ENCODE data around the gene ABCA13.

The ABCA13 gene

DNA sequence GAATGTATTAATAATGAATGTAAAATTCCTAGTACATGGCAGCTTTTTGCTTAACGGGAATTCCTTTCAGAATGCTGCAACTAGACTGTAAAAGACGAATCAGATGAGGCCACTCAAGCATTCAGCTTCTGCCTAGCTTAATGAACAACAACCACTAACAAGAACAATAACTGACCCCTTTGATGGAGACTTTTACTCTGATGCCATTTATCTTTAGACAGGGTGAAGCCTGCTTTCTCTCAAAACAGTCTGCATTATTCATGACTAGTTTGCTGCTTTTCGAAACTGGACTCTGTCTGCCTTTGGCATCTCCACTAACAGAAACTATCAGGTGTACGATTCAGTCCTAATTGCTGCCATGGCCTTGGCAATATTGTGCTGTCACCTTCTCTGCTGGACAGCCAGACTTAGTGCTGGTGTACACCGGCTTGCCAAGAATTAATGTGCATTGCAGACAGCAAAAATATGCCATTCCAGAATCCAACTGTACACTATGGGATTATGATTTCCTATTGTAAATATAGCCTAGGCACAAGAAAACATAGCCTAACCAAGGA is 457.6 kb downstream of the ABCA13 start:
- no peak overlapping the region for H3K9ac ChIP-seq (ENCODE audit: low read depth, low read length)
- H3K4me3 ChIP-seq (ENCODE audit: low read length) = no peak overlapping the region
- peaks cover 3% of the 10 kb centered on the region for H3K9me3 ChIP-seq (replicated peaks; ENCODE audit: low read length)
- H3K4me2 ChIP-seq (ENCODE audit: low read length) = no peak overlapping the region
- no peaks in the 10 kb centered on the region for H3K27me3 ChIP-seq (ENCODE audit: control insufficient read depth, insufficient read depth, low read length)
- H3K4me1 ChIP-seq (ENCODE audit: control insufficient read depth, insufficient read depth, low read length) = no peaks in the 10 kb centered on the region
- H3K36me3 ChIP-seq (ENCODE audit: insufficient read depth, low read length) = no peaks in the 10 kb centered on the region

DNA sequence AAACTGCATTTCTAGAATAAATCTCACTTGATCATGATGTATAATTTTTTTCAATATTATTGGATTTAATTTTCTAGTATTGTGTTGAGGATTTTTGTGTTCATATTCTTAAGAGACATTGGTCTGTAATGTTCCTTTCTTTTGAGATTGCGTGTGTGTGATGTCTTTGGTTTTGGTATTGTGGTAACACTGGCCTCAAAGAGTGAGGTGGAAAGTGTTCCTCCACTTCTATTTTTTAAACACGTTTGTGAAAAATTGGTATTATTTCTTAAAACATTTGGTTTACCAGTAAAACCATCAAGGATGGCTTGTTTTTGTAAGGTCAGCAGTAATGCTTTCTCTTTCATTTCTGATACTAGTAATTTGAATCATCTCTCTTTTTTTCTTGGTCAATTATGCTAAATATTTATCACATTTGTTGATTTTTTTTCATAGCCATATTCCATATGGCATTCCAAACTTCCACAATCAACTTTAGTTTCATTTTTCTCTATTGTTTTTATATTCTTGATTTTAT is 462.9 kb downstream of the ABCA13 start:
- no peak overlapping the region for H3K4me2 ChIP-seq (ENCODE audit: low read length)
- peaks cover 3% of the 10 kb centered on the region for H3K9me3 ChIP-seq (replicated peaks; ENCODE audit: low read length)
- no peaks in the 10 kb centered on the region for H3K4me1 ChIP-seq (ENCODE audit: control insufficient read depth, insufficient read depth, low read length)
- H3K27me3 ChIP-seq (ENCODE audit: control insufficient read depth, insufficient read depth, low read length) = no peaks in the 10 kb centered on the region
- no peak overlapping the region for H3K9ac ChIP-seq (ENCODE audit: low read depth, low read length)
- no peaks in the 10 kb centered on the region for H3K36me3 ChIP-seq (ENCODE audit: insufficient read depth, low read length)
- no peak overlapping the region for H3K4me3 ChIP-seq (ENCODE audit: low read length)

GRCh38 chr7:48635796-48636195 is 464.5 kb downstream of the ABCA13 start:
- H3K4me1 ChIP-seq (ENCODE audit: control insufficient read depth, insufficient read depth, low read length) = no peaks in the 10 kb centered on the region
- no peak overlapping the region for H3K9ac ChIP-seq (ENCODE audit: low read depth, low read length)
- H3K4me2 ChIP-seq (ENCODE audit: low read length) = no peak overlapping the region
- H3K9me3 ChIP-seq (replicated peaks; ENCODE audit: low read length) = peaks cover 6% of the 10 kb centered on the region
- H3K36me3 ChIP-seq (ENCODE audit: insufficient read depth, low read length) = no peaks in the 10 kb centered on the region
- H3K27me3 ChIP-seq (ENCODE audit: control insufficient read depth, insufficient read depth, low read length) = no peaks in the 10 kb centered on the region
- no peak overlapping the region for H3K4me3 ChIP-seq (ENCODE audit: low read length)

GRCh38 chr7:48636391-48637015 is 465.2 kb downstream of the ABCA13 start:
- Histone ChIP-seq H3K27me3 (ENCODE audit: control insufficient read depth, insufficient read depth, low read length) (no peaks in the 10 kb centered on the region), H3K4me2 (ENCODE audit: low read length) (no peak overlapping the region), H3K4me3 (ENCODE audit: low read length) (no peak overlapping the region), H3K36me3 (ENCODE audit: insufficient read depth, low read length) (no peaks in the 10 kb centered on the region), H3K9me3 (replicated peaks; ENCODE audit: low read length) (peaks cover 6% of the 10 kb centered on the region), H3K9ac (ENCODE audit: low read depth, low read length) (no peak overlapping the region), H3K4me1 (ENCODE audit: control insufficient read depth, insufficient read depth, low read length) (no peaks in the 10 kb centered on the region)

- no peaks in the 10 kb centered on the region for H3K27me3 ChIP-seq (ENCODE audit: control insufficient read depth, insufficient read depth, low read length)
- H3K36me3 ChIP-seq (ENCODE audit: insufficient read depth, low read length) = no peaks in the 10 kb centered on the region
- H3K4me1 ChIP-seq (ENCODE audit: control insufficient read depth, insufficient read depth, low read length) = no peaks in the 10 kb centered on the region
- H3K4me3 ChIP-seq (ENCODE audit: low read length) = no peak overlapping the region
- no peak overlapping the region for H3K4me2 ChIP-seq (ENCODE audit: low read length)
- peaks cover 6% of the 10 kb centered on the region for H3K9me3 ChIP-seq (replicated peaks; ENCODE audit: low read length)
- no peak overlapping the region for H3K9ac ChIP-seq (ENCODE audit: low read depth, low read length)
Observed at GRCh38 chr7:48637382-48637781, 466.1 kb downstream of the ABCA13 start.

DNA sequence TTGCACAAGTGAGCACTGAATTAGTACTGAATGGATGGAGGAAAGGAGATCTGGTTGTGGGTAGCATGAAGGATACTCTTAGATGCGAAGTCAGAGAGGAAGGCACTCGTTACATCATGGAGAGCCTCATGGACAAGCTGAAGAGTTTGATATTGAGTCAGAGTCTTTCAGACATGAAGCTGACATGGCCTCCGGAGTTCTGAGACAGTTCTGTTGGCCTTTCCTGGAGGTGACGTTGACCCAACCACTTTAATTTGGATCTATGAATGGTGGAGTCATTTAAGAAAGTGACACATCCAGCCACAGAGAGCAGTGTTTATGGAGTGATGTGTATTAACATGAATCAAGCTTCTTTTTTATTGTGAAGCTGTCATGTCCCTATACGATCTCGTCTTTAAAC is 466.8 kb downstream of the ABCA13 start:
- H3K4me2 ChIP-seq (ENCODE audit: low read length) = no peak overlapping the region

DNA sequence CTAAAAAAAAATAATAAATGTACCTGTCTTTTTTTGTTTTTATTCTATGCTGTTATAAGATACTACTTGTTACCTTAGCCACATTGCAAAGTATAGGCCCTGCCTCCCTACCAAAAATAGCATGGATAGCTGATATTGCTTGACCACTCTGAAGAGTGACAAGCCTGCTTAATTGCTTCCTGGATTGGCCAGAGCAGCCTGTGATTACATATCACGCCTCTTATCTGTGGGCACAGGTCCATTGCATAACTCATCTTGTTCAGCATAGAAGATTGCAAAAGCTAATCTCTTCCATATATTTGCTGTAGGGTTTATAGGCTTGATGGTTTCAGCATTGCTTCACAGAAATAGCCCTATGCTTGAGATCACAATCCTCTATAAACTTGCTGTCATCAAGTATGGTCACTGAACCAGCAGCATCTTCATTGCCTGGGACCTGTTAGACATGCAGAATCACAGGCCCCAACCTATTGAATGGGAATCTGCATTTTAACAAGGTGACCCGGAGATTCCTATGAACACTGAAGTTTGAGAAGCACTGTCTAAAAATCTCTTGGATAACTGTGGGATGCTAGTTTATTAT is 472.3 kb downstream of the ABCA13 start:
- H3K9ac ChIP-seq (ENCODE audit: low read depth, low read length) = no peak overlapping the region
- no peak overlapping the region for H3K4me3 ChIP-seq (ENCODE audit: low read length)
- H3K36me3 ChIP-seq (ENCODE audit: insufficient read depth, low read length) = no peaks in the 10 kb centered on the region
- H3K27me3 ChIP-seq (ENCODE audit: control insufficient read depth, insufficient read depth, low read length) = no peaks in the 10 kb centered on the region
- H3K4me2 ChIP-seq (ENCODE audit: low read length) = no peak overlapping the region
- H3K4me1 ChIP-seq (ENCODE audit: control insufficient read depth, insufficient read depth, low read length) = no peaks in the 10 kb centered on the region
- peaks cover 8% of the 10 kb centered on the region for H3K9me3 ChIP-seq (replicated peaks; ENCODE audit: low read length)

More for the DNA sequence above, 466.8 kb downstream of the ABCA13 start:
- Histone ChIP-seq H3K4me3 (ENCODE audit: low read length) (no peak overlapping the region), H3K9me3 (replicated peaks; ENCODE audit: low read length) (peaks cover 6% of the 10 kb centered on the region), H3K9ac (ENCODE audit: low read depth, low read length) (no peak overlapping the region), H3K4me1 (ENCODE audit: control insufficient read depth, insufficient read depth, low read length) (no peaks in the 10 kb centered on the region), H3K27me3 (ENCODE audit: control insufficient read depth, insufficient read depth, low read length) (no peaks in the 10 kb centered on the region), H3K36me3 (ENCODE audit: insufficient read depth, low read length) (no peaks in the 10 kb centered on the region)

GRCh38 chr7:48658138-48658537 is 486.9 kb downstream of the ABCA13 start:
- H3K4me1 ChIP-seq (ENCODE audit: control insufficient read depth, insufficient read depth, low read length) = no peaks in the 10 kb centered on the region
- no peak overlapping the region for H3K4me2 ChIP-seq (ENCODE audit: low read length)
- peaks cover 18% of the 10 kb centered on the region for H3K9me3 ChIP-seq (replicated peaks; ENCODE audit: low read length)
- no peaks in the 10 kb centered on the region for H3K36me3 ChIP-seq (ENCODE audit: insufficient read depth, low read length)
- H3K9ac ChIP-seq (ENCODE audit: low read depth, low read length) = no peak overlapping the region
- H3K4me3 ChIP-seq (ENCODE audit: low read length) = no peak overlapping the region
- H3K27me3 ChIP-seq (ENCODE audit: control insufficient read depth, insufficient read depth, low read length) = no peaks in the 10 kb centered on the region

DNA sequence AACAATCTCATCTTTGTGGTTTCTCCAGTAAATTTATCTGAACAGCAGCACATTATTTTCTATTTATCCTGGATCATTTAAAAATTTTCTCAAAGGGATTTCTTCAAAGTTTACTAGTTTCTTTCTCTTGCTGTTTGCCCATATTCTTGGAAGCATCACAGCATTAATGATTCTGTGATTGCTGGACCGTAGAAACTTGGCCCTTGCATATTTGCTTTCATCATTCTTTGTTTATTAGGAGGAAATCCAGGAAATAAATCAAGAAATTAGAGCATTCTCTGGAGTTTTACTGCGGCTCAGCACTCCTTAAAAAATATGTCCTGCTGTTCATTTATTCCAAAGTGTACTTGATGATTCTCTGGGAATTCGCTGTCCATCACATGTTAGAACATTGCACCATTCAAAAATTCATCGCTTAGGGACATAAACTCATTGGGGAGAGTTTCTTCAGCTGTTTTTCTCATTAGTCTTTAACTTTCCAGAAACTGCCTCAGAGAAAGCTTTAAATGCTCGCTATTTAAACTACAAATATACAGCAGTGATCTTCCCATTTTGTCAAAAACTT is 489.1 kb downstream of the ABCA13 start:
- Histone ChIP-seq H3K9ac (ENCODE audit: low read depth, low read length) (no peak overlapping the region), H3K4me2 (ENCODE audit: low read length) (no peak overlapping the region), H3K9me3 (replicated peaks; ENCODE audit: low read length) (peaks cover 23% of the 10 kb centered on the region), H3K4me1 (ENCODE audit: control insufficient read depth, insufficient read depth, low read length) (no peaks in the 10 kb centered on the region), H3K36me3 (ENCODE audit: insufficient read depth, low read length) (no peaks in the 10 kb centered on the region), H3K27me3 (ENCODE audit: control insufficient read depth, insufficient read depth, low read length) (no peaks in the 10 kb centered on the region), H3K4me3 (ENCODE audit: low read length) (no peak overlapping the region)

DNA sequence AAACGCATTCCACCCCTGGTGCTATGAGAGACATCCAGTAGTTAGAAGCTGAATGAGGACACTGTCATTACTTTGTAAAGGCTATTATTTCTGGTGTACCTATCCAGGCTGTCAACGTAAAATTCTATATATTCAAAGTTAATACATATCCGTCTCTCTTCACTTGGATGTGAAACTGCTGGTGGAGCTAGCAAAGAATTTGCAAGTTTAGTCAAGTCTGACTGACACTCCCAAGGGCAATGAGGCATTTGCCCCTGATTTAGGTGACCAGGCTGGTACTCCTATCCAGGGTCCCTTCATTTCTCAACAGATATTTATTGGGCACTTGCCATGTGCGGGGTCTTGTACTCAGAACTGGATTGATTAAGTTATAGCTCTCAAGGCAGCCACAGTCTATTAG is 493.0 kb downstream of the ABCA13 start:
- Histone ChIP-seq H3K9me3 (replicated peaks; ENCODE audit: low read length) (peaks cover 7% of the 10 kb centered on the region), H3K4me3 (ENCODE audit: low read length) (no peak overlapping the region), H3K9ac (ENCODE audit: low read depth, low read length) (no peak overlapping the region), H3K27me3 (ENCODE audit: control insufficient read depth, insufficient read depth, low read length) (no peaks in the 10 kb centered on the region), H3K4me2 (ENCODE audit: low read length) (no peak overlapping the region), H3K4me1 (ENCODE audit: control insufficient read depth, insufficient read depth, low read length) (no peaks in the 10 kb centered on the region), H3K36me3 (ENCODE audit: insufficient read depth, low read length) (no peaks in the 10 kb centered on the region)

- no peaks in the 10 kb centered on the region for H3K27me3 ChIP-seq (ENCODE audit: control insufficient read depth, insufficient read depth, low read length)
- H3K4me2 ChIP-seq (ENCODE audit: low read length) = no peak overlapping the region
- H3K9ac ChIP-seq (ENCODE audit: low read depth, low read length) = no peak overlapping the region
- no peaks in the 10 kb centered on the region for H3K4me1 ChIP-seq (ENCODE audit: control insufficient read depth, insufficient read depth, low read length)
- peaks cover 7% of the 10 kb centered on the region for H3K9me3 ChIP-seq (replicated peaks; ENCODE audit: low read length)
- no peaks in the 10 kb centered on the region for H3K36me3 ChIP-seq (ENCODE audit: insufficient read depth, low read length)
- no peak overlapping the region for H3K4me3 ChIP-seq (ENCODE audit: low read length)
Observed at GRCh38 chr7:48665353-48666135, 494.3 kb downstream of the ABCA13 start.
